ENCODE measurements around the gene LRRC9.
A peak's percentile ranks its signal among the peaks of the same experiment; 100 is the strongest.

The LRRC9 gene

GRCh38 chr14:60093606-60094005 lies 173.7 kb downstream of the LRRC9 start:
- POLR2A ChIA-PET, result no interaction called here
- H3K4me3 ChIP-seq (ENCODE audit: low read depth, low read length), result peak overlapping the region; percentile 64
- H3K27ac ChIP-seq (ENCODE audit: extremely low read depth, low read depth, low read length), result no peak overlapping the region

GRCh38 chr14:60094306-60094897 lies 174.5 kb downstream of the LRRC9 start:
- Histone ChIP-seq H3K4me1 (ENCODE audit: control insufficient read depth, insufficient read depth, low read length) (peaks cover 19% of the 10 kb centered on the region), H3K4me3 (ENCODE audit: low read depth, low read length) (peak overlapping the region; percentile 9), H3K27ac (ENCODE audit: extremely low read depth, low read depth, low read length) (no peak overlapping the region), H3K36me3 (ENCODE audit: control insufficient read depth in 2 of 2, insufficient read depth in 1 of 2, low read length in 2 of 2) (peaks cover 0 to 13% of the 10 kb centered on the region in 2 experiments; a peak in 1 of 3 replicates), H3K9me3 (ENCODE audit: control insufficient read depth, insufficient read depth, low read depth, low read length) (no peaks in the 10 kb centered on the region)
- CTCF ChIA-PET, result interaction anchor here (1.1 kb wide), 1 partner anchor 518 kb away, joined by 4 read pairs; the partner anchor contains the start of gene CCDC175
- POLR2A ChIA-PET, result no interaction called here
- TF ChIP-seq ZNF600 (tag by site-specific recombination; IDR thresholded peaks at IDR 0.05), result peak; percentile 37; the same call in 1 of the 2 replicates
- TF ChIP-seq ZNF398 (tag by site-specific recombination; IDR thresholded peaks at IDR 0.05), result no peak
- TF ChIP-seq ZNF423 (tag by site-specific recombination; IDR thresholded peaks at IDR 0.05), result no peak
- no peak for TF ChIP-seq ZBTB8A (tag by site-specific recombination; IDR thresholded peaks at IDR 0.05)
- peak; percentile 43; the same call in 1 of the 2 replicates for TF ChIP-seq ZNF335 (tag by site-specific recombination; conservative IDR thresholded peaks at IDR 0.05)
- no peak for TF ChIP-seq FEZF1 (tag by site-specific recombination; IDR thresholded peaks at IDR 0.05)
- no peak for TF ChIP-seq ZNF449 (tag by site-specific recombination; IDR thresholded peaks at IDR 0.05)
- TF ChIP-seq ZNF26 (tag by site-specific recombination; IDR thresholded peaks at IDR 0.05), result no peak

More at GRCh38 chr14:60093606-60094005, 173.7 kb downstream of the LRRC9 start:
- Histone ChIP-seq H3K4me1 (ENCODE audit: control insufficient read depth, insufficient read depth, low read length) (peaks cover 19% of the 10 kb centered on the region), H3K9me3 (ENCODE audit: control insufficient read depth, insufficient read depth, low read depth, low read length) (no peaks in the 10 kb centered on the region), H3K36me3 (ENCODE audit: control insufficient read depth in 2 of 2, insufficient read depth in 1 of 2, low read length in 2 of 2) (peaks cover 0 to 13% of the 10 kb centered on the region in 2 experiments; a peak in 1 of 3 replicates)
- no peak for TF ChIP-seq ZNF184 (tag by site-specific recombination; IDR thresholded peaks at IDR 0.05)
- TF ChIP-seq GLIS1 (tag by site-specific recombination; IDR thresholded peaks at IDR 0.05), result no peak
- TF ChIP-seq PBX3 (CRISPR knock-in tag; IDR thresholded peaks at IDR 0.05), result no peak
- TF ChIP-seq REST (tag by site-specific recombination; IDR thresholded peaks at IDR 0.05), result no peak
- no peak for TF ChIP-seq ZNF146 (tag by site-specific recombination; IDR thresholded peaks at IDR 0.05)
- TF ChIP-seq ZNF366 (tag by site-specific recombination; conservative IDR thresholded peaks at IDR 0.05), result no peak
- no peak for TF ChIP-seq ZNF18 (tag by site-specific recombination; IDR thresholded peaks at IDR 0.05)
- CTCF ChIA-PET, result no interaction called here
